GM18498 (cell line): ENCODE results near the gene LY6G6D.

Source experiments
- ATAC-seq: cut with Tn5 transposase; IDR thresholded peaks from one replicate; pipeline ENCODE4 v1.9.1; 2021; ENCODE audit warnings: mild to moderate bottlenecking, moderate library complexity; ENCODE audit not compliant: unreplicated experiment

The LY6G6D gene, protein sequence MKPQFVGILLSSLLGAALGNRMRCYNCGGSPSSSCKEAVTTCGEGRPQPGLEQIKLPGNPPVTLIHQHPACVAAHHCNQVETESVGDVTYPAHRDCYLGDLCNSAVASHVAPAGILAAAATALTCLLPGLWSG

DNA sequence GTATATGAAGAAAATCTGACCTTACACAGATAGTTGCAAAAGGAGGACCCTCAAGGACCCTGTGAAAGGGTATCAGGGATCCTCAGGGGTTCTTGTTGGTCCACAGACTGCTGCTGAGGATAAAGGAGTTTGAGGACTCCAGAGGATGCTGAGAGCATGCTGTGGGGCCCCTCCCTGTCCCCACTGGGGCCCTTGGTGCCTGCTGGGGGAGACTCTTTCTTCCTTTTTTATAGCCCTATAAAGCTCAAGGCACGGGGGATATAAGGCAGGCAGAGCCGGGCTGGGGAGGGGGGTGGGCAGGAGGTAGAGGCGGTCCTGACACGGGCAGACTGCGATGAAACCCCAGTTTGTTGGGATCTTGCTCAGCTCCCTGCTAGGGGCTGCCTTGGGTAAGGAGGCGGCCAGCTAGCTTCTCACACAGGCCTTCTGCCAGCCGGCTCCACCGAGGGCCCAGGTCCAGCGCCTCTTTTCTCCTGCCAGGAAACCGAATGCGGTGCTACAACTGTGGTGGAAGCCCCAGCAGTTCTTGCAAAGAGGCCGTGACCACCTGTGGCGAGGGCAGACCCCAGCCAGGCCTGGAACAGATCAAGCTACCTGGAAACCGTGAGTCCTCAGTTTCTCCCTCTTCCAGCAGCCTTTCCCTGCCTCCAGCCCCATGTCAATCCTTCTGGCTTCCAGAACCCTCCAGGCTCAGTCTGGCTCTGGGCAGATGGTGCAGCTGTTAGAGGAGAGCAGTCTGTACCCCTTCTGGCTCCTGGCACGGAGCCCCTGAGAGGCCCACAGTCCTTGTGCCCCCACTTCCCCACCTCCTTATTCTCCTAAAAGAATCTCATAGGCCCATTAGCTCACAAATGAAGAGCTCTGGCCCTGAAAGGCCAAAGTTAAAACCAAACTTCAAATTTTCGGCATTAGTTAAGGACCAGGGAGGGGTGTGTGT lies at the start of gene LY6G6D:
TSS of gene LY6G6D (plus strand) at position 327 of the 937 bp plus-strand sequence. CDS start at position 335, 8 bp downstream.
- ATAC-seq = no peak

DNA sequence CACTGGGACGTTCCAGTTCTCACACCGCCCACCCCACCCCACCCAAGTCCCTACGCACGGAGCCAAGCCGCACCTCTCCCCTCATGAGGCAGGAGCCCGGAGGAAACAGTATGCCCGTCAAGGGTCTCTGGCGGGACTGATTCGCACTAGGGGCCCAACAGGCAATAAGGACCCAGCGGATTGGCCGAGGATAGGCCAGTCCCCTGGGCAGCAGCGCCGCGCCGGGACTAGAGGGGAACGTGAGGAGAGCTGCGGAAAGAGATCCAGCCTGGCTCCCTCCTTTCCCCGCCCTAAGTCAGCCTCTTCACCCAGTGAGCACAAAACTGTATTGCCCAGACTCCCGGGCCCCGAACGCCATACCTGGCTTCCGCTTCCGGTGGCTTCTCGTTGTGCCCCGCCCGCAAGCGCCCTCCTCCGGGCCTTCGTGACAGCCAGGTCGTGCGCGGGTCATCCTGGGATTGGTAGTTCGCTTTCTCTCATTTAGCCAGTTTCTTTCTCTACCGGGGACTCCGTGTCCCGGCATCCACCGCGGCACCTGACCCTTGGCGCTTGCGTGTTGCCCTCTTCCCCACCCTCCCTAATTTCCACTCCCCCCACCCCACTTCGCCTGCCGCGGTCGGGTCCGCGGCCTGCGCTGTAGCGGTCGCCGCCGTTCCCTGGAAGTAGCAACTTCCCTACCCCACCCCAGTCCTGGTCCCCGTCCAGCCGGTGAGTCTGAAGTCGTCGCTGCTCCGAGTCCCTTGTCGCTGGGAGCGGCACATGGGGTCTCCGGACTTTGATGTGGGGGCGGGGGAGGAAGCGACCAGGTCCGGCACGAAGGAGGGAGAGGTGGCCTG lies 49.4 kb upstream of the LY6G6D start, which contains the start of gene CSNK2B:
TSS of gene CSNK2B (plus strand) at position 580 of the 836 bp plus-strand sequence. CDS start 752 bp downstream, outside the sequence.
- ATAC-seq = peak; percentile 77

DNA sequence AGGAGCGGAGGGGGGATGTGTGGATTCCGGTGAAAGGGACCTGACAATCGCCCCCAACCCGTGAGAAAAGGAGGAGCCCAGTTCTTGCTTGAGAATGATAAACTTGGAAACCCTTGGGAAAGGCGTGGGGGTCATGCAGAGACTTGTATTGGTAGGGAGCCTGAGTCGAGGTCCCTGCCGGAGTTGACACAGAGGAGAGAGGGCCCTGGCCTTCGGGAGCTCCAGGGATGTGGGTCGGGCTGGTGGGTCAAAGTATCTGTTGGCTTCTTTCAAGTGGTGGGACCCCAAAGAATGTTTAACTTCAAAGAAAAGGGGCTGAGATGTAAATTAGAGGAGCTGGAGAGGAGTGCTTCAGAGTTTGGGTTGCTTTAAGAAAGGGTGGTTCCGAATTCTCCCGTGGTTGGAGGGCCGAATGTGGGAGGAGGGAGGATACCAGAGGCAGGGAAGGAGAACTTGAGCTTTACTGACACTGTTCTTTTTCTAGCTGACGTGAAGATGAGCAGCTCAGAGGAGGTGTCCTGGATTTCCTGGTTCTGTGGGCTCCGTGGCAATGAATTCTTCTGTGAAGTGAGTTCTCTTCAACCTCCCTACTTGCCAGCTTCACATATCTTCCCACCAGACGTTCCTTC lies 48.7 kb upstream of the LY6G6D start:
- no peak for ATAC-seq

DNA sequence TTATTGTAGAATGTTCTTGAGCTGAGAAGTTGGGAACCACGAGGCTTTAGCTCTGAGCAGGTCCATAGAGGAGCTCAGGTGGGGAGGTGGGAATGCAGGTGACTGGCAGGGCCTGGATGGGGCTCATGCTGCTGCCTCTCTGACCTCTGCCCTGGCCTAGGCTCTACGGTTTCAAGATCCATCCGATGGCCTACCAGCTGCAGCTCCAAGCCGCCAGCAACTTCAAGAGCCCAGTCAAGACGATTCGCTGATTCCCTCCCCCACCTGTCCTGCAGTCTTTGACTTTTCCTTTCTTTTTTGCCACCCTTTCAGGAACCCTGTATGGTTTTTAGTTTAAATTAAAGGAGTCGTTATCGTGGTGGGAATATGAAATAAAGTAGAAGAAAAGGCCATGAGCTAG lies 45.5 kb upstream of the LY6G6D start, which contains the start of gene LY6G5B:
TSS of gene LY6G5B (plus strand) at position 301 of the 400 bp plus-strand sequence. CDS start 975 bp downstream, outside the sequence.
- no peak for ATAC-seq

DNA sequence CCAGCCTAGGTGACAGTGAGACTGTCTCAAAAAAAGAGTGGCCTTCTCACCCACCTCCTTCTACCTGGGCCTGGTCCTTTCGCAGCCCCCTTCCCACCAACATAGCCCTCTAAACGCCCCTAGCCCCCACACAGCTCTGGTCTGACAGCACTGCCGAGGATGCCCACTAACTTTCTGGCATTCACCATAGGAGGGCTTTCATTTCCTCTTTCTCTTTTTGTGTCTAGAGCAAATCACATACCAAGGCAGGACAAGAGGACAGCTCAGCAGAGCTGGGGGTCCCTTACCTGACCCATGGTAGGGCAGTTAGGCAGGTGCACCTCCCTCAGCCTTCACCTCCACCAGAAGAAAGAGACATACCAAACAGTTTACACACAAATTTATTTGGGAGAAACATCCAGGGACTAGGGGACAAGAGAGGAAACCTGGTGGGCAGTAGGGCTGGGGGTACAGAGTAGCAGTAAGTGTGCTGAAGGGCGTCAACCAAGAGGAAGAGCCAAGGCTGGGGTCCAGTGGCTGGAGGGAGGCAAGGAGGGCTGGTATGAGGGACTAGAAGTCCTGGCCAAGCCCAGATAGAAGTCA lies 38.7 kb upstream of the LY6G6D start:
- ATAC-seq = no peak

DNA sequence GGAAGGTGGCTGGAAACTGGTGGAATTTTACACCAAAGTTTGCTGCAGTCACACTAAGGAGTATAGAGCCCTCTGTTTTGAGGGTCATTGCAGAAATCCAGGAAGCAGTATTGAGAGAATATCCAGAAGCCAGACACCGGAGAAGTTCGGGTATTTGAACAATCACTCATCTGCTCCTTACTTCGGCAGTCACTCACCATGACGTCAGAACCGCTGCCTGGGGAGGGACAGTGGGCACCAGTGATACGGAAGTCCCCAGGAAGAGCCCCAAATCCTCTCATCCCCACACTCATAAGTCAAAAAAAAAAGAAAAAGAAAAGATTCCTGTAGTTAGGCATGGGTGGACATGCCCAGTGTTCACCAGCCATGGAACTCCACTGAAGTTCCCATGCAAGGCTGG lies 38.2 kb upstream of the LY6G6D start:
- no peak for ATAC-seq

DNA sequence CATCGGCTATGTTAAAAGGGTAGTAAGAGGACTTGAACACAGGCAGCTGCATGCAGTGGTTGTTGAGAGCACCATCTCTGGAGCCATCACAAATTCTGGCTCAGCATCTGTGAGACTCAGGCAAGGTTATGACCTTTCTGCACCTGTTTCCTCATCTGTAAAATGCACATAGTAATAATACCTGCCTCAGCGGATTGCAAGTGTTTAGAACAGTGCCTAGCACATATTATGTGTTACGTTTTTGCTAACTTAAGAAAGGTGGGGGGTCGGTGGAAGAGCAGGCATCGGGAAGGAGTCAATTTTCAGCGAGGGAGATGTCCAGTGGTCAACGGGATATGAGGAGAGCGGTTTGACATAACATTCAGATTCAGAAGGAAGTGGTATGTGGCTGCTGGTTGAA lies 37.2 kb upstream of the LY6G6D start:
- ATAC-seq = no peak

DNA sequence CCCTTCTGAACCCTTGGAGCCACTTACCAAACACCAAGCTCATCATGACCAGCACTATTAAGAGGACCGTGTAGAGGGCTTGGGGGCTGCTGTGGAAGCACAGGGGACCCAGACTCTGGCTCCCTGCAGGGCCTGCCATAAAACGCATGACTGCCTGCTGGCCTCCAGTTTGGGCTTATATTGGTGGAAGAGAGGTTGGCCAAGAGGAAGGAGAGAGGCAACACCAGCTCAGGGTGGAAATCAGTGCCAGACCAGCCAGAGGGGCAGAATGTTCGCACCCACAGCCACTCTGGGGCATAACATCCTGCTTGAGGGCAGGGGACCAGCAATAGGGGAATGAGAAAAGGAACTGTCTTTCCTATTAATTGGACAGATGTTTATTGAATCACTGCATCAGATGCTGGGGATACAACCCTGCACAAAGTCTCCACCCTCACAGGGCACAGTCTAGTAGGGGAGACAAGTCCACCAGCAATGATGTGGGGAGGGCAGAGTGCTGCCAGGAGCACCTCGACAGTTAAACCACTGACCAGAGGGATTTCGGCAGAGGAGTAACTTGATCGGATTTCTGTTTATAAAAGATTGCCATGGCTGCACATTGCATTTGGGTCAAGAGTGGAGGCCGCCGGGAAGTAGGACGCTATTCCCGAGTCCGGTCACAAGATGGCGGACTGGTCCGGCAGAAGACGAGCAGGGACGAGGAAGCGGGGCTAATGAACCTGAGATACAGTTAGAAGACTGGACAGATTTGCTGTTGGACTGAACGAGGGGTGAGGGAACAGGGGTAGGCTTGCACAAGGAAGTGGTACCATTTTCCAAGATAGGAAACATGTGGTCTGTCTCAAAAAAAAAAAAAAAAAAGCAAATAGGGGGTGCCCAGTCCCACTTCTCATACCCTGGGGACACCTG lies 34.7 kb upstream of the LY6G6D start, which contains the start of gene LY6G5C:
TSS of gene LY6G5C (minus strand) at position 842 of the 909 bp plus-strand sequence. CDS start at position 148, 694 bp downstream.
- peak; percentile 52 for ATAC-seq

DNA sequence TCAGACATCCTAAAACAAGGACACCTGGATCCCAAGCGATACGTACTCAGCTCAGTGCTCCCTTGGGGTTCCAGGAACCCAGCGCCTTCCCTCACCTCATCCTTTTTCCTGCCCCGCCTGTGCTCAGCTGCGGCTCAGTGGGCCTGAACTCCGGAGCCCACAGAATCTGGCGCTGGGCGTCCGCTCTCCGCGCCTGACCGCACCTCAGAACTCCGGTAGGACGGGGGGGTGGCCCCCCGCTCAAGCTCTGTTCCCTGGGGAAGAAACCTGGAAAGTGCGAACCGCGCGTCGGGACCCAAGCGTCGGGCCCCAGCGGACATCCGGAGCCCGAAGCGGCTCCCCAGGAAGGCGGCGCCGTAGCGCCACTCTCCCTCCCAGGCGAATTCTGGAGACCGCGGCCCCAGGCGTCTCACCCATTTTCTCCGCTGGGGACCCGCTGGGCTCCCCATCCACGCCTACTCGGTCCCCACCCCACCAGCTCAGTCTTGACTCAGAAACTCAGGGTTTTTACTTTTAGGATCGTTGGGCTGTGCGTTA lies 33.9 kb upstream of the LY6G6D start:
- ATAC-seq = peak; percentile 34

DNA sequence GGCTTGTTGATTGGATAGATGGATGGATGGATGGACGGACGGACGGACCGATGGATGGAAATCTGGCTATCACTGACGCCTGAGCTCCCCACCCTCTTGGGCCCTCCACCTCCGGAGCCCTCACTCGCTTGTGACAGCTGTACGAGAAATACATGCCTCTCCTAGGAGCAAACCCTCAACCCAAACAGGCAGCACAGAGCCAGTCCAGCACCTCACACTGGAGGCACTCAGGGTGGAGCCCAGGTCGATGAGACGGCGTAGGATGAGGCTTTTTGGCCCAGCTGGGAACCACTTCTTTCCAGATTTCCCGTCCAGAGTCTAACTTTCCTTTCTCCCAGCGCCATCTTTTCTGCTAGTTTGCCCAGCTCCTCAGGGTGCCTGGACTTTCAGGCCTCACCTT lies 31.6 kb upstream of the LY6G6D start:
- ATAC-seq = no peak

DNA sequence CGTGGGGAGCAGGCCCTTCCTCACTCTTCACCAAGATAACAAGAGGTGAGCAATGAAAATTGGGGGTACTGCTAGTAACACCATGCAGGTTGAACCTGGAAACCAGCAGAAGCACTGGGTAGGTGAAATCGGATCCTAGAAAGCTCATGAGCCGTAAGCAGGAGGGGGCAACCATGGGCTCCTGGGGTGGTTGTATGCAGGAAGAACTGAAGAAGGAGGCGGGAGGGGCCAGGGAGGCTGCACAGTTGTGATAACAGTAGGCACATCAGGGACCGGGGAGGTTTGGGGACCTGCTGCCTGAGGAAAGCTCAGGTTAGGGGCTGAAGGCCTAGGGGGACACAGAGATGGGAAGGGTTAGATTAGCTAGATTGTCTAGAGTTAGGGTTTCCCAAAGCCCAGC lies 28.7 kb upstream of the LY6G6D start:
- ATAC-seq = no peak

DNA sequence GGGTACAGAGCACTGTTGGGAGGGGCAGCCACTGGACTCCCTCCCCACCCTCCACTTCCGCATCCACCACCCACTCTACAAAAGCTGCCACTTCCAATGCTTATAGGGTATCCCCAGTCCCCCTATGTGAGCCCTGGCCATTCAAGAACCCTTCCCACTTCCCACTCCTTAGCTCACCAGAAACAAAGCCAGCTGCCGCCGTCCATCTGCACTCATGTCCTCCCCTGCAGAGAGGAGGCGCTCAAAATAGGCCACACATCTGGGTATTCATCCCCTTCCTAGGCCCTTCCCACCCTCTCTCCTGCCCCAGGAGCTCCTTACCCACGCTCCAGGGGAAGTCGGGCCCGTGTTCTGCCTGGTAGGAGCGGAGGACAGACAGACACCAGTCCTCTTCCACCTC lies 27.8 kb upstream of the LY6G6D start:
- no peak for ATAC-seq

DNA sequence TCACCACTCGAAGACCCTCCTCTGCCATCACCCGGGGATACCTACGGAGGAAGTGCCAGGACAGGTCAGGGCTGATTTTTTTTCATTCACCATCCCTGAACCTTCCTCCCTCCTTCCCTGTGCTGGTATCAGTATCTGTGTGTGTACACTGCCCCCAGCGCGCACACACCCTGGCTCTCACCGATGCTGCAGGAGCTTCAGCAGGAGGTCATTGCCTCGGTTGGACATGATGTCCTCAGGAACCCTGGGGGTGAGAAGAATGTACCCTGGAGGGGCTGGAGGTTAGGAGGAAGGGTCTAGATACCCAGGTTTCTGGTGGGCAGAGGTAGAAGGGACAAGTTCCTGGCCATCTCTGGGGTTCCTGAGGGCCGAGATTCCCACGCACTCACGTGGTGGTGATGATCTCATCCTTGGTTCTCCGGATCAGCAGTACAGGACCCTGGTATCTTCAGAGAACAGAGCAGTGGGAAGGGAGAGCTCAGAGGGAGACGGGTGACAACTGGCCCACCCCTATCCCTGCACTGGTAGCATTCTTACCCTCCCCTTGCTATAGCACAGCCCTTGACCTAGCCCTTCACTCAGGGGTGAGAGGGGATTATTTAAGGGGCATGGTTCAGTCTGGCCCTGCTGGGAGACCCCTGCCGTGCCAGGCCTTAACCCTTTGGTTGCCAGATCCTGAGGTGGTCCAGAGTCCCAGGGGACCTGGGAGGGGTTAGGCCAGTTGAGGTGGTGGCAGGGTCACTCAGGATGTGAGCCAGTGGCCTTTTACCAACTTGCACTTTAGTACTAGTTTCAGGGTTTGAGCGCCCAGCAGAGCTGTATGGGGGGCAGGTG lies 27.1 kb upstream of the LY6G6D start:
- ATAC-seq = no peak

DNA sequence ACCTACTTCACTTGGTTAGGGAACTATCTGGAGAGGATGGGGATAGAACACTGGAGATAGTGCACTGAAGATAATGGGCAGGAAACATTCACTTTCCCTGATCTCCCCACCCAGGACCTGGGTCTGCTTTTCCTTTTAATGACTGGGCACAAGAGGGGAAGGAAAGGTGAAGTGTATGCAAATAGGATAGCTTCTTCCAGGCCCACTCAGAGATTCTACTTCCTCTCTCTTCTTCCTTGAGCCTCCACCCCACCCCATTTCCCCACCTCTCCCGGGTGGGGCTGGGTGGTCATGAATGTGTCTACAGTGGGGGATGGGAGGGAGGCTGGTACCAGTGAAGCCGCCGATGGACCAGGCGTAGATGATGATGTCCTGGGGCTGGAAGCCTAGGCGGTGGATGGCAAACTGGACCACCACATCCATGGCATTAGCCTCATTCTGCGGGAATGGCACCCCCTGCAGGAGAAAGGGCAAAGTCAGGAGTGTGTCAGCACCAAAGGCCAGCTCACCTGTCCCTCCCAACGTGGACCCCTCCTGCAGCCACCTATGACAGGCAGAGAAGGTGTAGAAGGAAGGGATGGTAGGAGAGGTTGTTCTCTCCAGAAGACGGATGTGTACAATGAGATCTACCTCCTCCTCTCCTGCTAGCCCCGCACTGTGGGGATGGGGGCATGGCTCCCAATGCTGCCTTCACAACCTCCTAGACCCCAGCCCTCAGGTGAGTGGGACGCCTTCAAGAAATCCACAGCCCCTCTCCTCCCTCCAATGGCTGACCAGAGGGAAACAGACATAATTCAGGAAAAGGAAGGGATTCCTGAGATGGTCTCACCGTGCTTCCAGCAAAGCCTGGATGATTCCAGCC lies 25.7 kb upstream of the LY6G6D start:
- ATAC-seq = no peak

DNA sequence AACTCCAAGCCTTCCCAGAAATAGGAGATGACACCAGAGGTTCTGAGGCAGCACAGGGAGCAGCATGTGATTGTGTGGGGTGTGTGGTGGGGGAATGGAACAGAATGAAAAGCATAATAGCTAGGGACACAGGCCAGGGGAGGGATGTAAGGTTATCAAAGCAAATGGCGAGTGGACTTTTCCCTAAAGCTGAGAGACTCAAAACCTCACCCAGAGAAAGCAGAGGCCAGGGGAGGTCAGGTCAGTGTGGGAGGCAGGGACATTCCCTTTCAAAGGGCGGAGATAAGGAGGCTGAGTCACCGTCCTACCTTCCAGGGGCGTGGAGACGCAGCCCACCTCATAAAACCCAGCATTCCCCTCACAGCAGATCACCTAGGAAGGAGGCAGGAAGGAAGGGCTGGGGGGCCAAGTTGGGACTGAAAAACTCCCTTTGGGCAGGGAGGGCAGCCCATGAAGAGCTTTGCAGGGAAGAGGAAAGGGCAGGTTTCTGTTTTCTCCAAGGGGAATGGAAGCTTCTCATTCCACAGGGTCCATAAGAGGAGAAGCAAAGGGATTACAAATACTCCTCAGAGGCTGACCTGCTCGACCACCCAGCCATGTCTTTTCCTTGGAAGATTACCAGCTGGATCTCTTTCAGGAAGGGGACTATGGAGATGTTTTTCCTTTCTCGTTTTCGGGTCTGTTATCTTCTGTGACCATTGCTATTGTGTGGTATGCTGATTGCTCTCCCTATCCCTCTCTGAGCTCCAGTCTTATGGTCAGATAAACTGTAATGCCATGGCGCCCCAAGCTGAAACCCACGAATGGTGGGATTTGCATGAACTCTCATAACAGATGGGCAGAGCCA lies 24.7 kb upstream of the LY6G6D start:
- no peak for ATAC-seq

DNA sequence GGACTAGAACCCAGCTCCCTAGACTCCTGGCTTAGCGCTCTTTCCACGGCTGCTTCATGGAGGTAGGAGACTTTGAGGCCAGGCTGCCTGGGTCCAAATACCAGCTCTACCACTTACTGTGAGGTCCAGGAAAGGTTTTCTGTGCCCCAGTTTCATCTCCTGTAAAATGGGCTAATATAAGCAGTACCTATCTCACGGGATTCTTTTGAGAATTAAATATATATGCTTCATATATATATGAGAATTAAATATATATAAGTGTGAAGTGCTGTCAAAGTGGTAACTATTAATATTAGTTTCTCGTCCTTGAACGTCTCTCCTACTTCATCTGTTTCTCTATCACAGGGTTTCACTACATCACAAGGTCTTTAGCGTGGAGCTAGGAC lies 24.1 kb upstream of the LY6G6D start:
- ATAC-seq = no peak
